Gastrocnemius medialis (tissue), 4 donors: ENCODE results near the gene GJB6. TPM values are rescaled to one million over a fixed set of nuclear protein-coding genes. Genes with fewer than 3 reads are reported as not detected.

Source experiments
- ATAC-seq, 2 donors: fragments of 150-250 bp; one replicate each; pipeline ENCODE4 v1.9.1; 2016
- DNase-seq, 2 donors: peaks; one replicate each; pipeline ENCODE4 v3.0.0-alpha.2; 2019
- H3K27ac ChIP-seq, 4 donors: fragments of 200-600 bp; sonication (generic); 1 replicate in 1 of 4; 2 replicates in 3 of 4; pipeline ENCODE4 v1.5.1; 2016 to 2018; ENCODE audit warnings: mild to moderate bottlenecking in 2 of 4, moderate library complexity in 1 of 4
- H3K27me3 ChIP-seq, 3 donors: fragments of 200-600 bp; sonication (generic) in 2 of 3; 1 replicate in 1 of 3; 2 replicates in 2 of 3; pipeline versions ENCODE4 v1.5.1 to v1.6.0; 2016 to 2019; ENCODE audit warnings: mild to moderate bottlenecking in 1 of 3, moderate library complexity in 1 of 3
- H3K36me3 ChIP-seq, 2 donors: fragments of 200-600 bp; sonication (generic) in 1 of 2; one replicate each; pipeline ENCODE4 v1.5.1; 2017 to 2018
- H3K4me1 ChIP-seq, 2 donors: fragments of 200-600 bp; sonication (generic) in 1 of 2; one replicate each; pipeline ENCODE4 v1.5.1; 2016 to 2017; ENCODE audit warnings: mild to moderate bottlenecking in 2 of 2
- H3K4me3 ChIP-seq, 4 donors: fragments of 200-600 bp; sonication (generic) in 3 of 4; 1 replicate in 1 of 4; 2 replicates in 3 of 4; pipeline ENCODE4 v1.5.1; 2016 to 2019; ENCODE audit warnings: mild to moderate bottlenecking in 2 of 4
- H3K9me3 ChIP-seq, 3 donors: fragments of 200-600 bp; sonication (generic) in 2 of 3; 1 replicate in 1 of 3; 2 replicates in 2 of 3; pipeline ENCODE4 v1.5.1; 2016 to 2019
- CTCF ChIP-seq, 5 experiments: fragments of 450-650 bp in 3 of 5; fragments of 200-600 bp in 2 of 5; sonication (generic) in 2 of 5; IDR thresholded peaks in 4 of 5; conservative IDR thresholded peaks in 1 of 5; 1 replicate in 4 of 5; 2 replicates in 1 of 5; pipeline ENCODE4 v1.5.1; 2016 to 2019; ENCODE audit warnings: antibody characterized with exemption in 5 of 5, mild to moderate bottlenecking in 3 of 5, moderate library complexity in 3 of 5
- POLR2A ChIP-seq, 2 donors: fragments of 450-650 bp; IDR thresholded peaks; one replicate each; pipeline ENCODE4 v1.6.1; 2017; ENCODE audit warnings: antibody characterized with exemption in 2 of 2, mild to moderate bottlenecking in 2 of 2, moderate library complexity in 2 of 2
- in situ Hi-C, 4 donors: fragments of 200-750 bp; cut with MboI; loops; one replicate each; pipeline versions ENCODE4 v1.15.0 to v1.8.0; 2017; ENCODE audit warnings: low sequenced_read_pairs in 4 of 4
- intact Hi-C: fragments of 100-400 bp; cut with DNase I; formaldehyde crosslinking; loops from one replicate; pipeline ENCODE4 v1.15.1; 2023; ENCODE audit warnings: low total_unique reads
- total RNA-seq, 4 donors: library from RNA; depleted of rRNA; stranded (reverse); fragments of >200 nt; gene quantifications; one replicate each; pipeline versions ENCODE4 v1.1.0 to v1.2.3, GENCODE V29; 2016

The GJB6 gene
- total RNA-seq, 4 donors from 2014 or later, result not detected

DNA sequence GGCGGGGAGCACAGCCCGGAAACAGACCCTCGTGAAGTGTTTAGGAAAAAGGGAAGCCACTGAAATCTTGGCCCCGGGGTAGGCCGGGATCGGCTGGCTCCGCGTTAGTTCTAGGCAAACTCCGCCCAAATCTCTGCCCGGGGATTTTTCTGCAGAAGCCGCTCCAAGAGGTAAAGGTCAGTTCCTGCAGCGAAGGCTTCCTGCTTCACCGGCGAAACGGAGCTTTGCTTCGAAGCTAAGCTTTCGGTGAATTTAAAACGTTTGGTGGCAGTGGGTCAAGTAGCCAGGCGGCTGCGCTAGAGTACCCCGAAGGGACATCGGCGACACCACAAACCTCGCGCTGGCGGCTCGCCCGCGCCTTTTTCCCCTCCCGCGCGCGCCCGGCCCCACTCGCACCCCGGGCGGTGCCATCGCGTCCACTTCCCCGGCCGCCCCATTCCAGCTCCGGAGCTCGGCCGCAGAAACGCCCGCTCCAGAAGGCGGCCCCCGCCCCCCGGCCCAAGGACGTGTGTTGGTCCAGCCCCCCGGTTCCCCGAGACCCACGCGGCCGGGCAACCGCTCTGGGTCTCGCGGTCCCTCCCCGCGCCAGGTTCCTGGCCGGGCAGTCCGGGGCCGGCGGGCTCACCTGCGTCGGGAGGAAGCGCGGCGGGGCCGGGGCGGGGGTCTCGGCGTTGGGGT is 39.8 kb downstream of the GJB6 start:
- in situ Hi-C loops (loop anchor here (10.0 to 25.0 kb wide), 5 partner anchors 95 to 745 kb away; partner anchors contain the start of gene XPO4 (in 1 of the 4)), intact Hi-C loops (no loop called here)
- DNase-seq, result no peak
- no peaks in the 10 kb centered on the region for H3K36me3 ChIP-seq
- H3K27me3 ChIP-seq, result peaks cover 54 to 65% (median 59%) of the 10 kb centered on the region in 3 donors
- peak overlapping the region; percentile 41 to 65 (median 56) for H3K4me3 ChIP-seq
- no peaks in the 10 kb centered on the region for H3K9me3 ChIP-seq
- no peak overlapping the region for H3K27ac ChIP-seq
- ATAC-seq, result peak in 1 of 2 donors; percentile 30
- TF ChIP-seq CTCF (IDR thresholded peaks at IDR 0.05 in 4 of 5, conservative IDR thresholded peaks at IDR 0.05 in 1 of 5) (no peak), POLR2A (IDR thresholded peaks at IDR 0.05) (no peak)
- peaks cover 17 to 19% of the 10 kb centered on the region in 2 donors for H3K4me1 ChIP-seq

DNA sequence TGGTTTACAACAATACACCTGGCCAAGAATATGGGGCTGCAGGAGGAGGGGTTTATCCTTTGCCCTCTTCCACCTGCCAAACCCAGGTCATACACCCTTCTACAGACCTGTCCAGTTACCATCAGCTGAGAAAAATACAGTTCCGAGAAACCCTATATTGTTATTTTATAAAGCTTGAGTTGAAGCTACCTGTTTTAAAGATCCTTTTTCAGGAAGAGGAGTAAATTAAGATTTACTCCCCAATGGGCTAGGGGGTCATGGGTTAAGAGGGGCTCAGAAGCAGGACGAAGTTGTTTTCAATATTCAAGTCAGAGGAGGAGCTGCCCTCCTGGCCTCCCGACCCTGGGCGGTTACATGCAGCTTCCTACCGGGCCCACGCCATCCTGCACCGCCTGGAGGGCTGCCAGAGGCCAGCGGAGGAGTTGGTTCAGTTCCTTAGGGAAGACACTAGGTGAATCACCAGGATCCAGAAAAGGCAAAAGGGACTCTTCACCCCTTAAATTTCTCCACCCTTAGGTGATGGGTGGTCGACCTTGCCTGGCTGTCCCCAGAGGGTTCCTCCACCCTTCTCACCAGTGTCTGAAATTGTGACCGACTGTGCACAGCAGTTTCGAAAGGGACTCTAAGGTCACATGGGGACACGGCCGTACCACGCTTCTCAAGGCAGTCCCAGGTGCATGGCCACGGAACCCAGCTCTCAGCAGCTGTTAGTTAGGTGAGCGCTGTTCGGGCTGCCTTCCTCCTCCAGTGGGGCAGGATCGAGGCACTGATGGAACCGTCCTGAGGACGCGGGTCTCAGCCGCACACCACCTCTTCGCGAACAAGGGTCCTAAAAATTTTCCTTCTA is 40.6 kb downstream of the GJB6 start:
- in situ Hi-C loops, result loop anchor here (10.0 to 25.0 kb wide), 5 partner anchors 96 to 746 kb away; partner anchors contain the start of gene XPO4 (in 1 of the 4)
- TF ChIP-seq CTCF (IDR thresholded peaks at IDR 0.05 in 4 of 5, conservative IDR thresholded peaks at IDR 0.05 in 1 of 5) (no peak), POLR2A (IDR thresholded peaks at IDR 0.05) (no peak)
- H3K27ac ChIP-seq, result no peak overlapping the region
- H3K27me3 ChIP-seq, result peaks cover 49 to 60% (median 52%) of the 10 kb centered on the region in 3 donors
- H3K4me1 ChIP-seq, result peaks cover 17 to 19% of the 10 kb centered on the region in 2 donors
- H3K9me3 ChIP-seq, result no peaks in the 10 kb centered on the region
- DNase-seq (no peak), ATAC-seq (no peak)
- intact Hi-C loops, result no loop called here
- peak overlapping the region; percentile 41 to 65 (median 56) for H3K4me3 ChIP-seq
- H3K36me3 ChIP-seq, result no peaks in the 10 kb centered on the region

DNA sequence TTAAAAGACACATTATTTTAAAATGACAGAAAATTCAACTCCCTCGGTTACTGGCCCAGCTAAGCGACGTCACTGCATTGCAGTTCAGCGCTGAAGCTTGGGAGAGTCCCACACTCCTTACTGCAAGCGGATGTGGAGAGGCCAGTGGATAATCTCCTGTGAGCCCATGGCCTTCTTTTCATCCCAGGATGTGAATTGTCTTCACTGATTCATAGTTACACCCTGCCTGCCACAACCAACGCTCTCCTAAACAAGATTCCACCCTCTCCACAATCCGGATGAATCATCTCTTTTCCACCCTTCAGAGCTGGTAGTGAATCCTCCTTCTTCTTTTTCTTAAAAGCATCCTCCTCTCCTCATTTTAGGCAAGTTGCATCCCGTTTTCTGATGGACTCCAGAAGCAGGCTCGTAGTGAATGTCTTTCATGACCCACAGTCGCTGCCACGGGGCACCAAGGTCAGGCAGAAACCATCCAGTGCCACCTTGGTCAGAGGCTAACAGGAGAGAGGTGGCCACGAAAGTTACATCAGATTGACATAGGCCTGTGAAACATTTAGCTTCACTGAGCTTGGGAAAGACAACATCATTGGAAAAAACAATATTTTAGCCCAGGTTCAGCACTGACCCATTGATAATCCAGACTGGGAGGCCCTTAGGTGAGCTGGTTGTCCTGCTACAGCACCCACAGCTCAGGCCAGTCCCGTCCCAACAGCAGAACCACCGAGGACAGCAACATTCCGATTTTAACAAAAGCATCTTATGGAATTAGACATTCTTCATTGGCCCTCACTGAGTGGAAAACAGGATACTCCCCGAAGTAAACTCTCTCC is 41.4 kb downstream of the GJB6 start:
- no peak for ATAC-seq
- Histone ChIP-seq H3K4me3 (no peak overlapping the region), H3K4me1 (peaks cover 17 to 19% of the 10 kb centered on the region in 2 donors), H3K36me3 (no peaks in the 10 kb centered on the region), H3K9me3 (no peaks in the 10 kb centered on the region), H3K27ac (no peak overlapping the region), H3K27me3 (peaks cover 40 to 52% (median 43%) of the 10 kb centered on the region in 3 donors)
- intact Hi-C loops, result no loop called here
- DNase-seq, result no peak
- in situ Hi-C loops, result loop anchor here (10.0 to 25.0 kb wide), 5 partner anchors 97 to 747 kb away; partner anchors contain the start of gene XPO4 (in 1 of the 4)
- TF ChIP-seq POLR2A (IDR thresholded peaks at IDR 0.05), result no peak
- TF ChIP-seq CTCF (IDR thresholded peaks at IDR 0.05 in 4 of 5, conservative IDR thresholded peaks at IDR 0.05 in 1 of 5), result no peak

DNA sequence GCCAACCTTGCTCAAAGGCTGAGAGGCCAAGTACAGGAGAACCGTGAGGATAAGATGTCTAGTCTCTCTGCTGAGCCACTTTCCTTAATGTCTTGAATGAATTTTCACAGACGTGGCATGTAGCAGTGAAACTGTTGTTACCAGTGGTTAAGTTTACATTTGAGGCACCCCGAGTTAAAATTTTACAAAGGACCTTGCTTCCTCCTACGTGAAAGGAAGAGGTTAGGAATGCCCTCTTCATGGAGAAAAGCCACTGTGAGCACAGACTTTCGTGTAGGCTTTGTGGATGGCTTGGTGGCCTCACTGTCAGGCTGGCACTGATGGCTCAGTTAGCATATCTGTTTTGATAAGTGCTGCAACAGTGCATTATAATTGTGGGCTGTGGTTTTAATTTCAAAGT is 42.0 kb downstream of the GJB6 start:
- TF ChIP-seq POLR2A (IDR thresholded peaks at IDR 0.05) (no peak), CTCF (IDR thresholded peaks at IDR 0.05 in 4 of 5, conservative IDR thresholded peaks at IDR 0.05 in 1 of 5) (no peak)
- peaks cover 34 to 45% (median 37%) of the 10 kb centered on the region in 3 donors for H3K27me3 ChIP-seq
- H3K36me3 ChIP-seq, result no peaks in the 10 kb centered on the region
- H3K9me3 ChIP-seq, result no peaks in the 10 kb centered on the region
- DNase-seq (no peak), ATAC-seq (no peak)
- H3K4me3 ChIP-seq, result no peak overlapping the region
- intact Hi-C loops (no loop called here), in situ Hi-C loops (loop anchor here (10.0 to 25.0 kb wide), 5 partner anchors 97 to 747 kb away; partner anchors contain the start of gene XPO4 (in 1 of the 4))
- H3K4me1 ChIP-seq, result peaks cover 17 to 19% of the 10 kb centered on the region in 2 donors
- no peak overlapping the region for H3K27ac ChIP-seq
